CD4-positive, alpha-beta T cell (primary cell): Measurements from ENCODE around the gene RPL39L. TPM values are rescaled to one million over a fixed set of nuclear protein-coding genes. Genes with fewer than 3 reads are reported as not detected.
A peak's percentile ranks its signal among the peaks of the same experiment; 100 is the strongest.

ENCODE experiments used
- ATAC-seq: fragments of 200-7000 bp; cut with Tn5 transposase; one replicate; pipeline ENCODE4 v1.10.0; 2022; ENCODE audit warnings: mild to moderate bottlenecking; ENCODE audit not compliant: poor library complexity
- CTCF ChIA-PET: fragments of 350-600 bp; sonication (Branson Sonifier 250); formaldehyde crosslinking; loops from one replicate; lab custom pipeline; 2021; ENCODE audit warnings: antibody characterized with exemption, inconsistent platforms; lab: Charles Lee
- POLR2A ChIA-PET: fragments of 350-600 bp; sonication (Branson Sonifier 250); formaldehyde crosslinking; loops from one replicate; lab custom pipeline; 2021; ENCODE audit warnings: antibody characterized with exemption, inconsistent platforms; lab: Charles Lee
- DNase-seq, 14 experiments: peaks; one replicate each; pipeline ENCODE4 v3.0.0-alpha.2; 2013 to 2020; ENCODE audit warnings: mixed read lengths in 2 of 14
- H3K27ac ChIP-seq, 2 donors: one replicate each; pipeline versions ENCODE4 v1.5.1 to v1.7.0; 2013; ENCODE audit warnings: low read length in 2 of 2, low read depth in 1 of 2, mild to moderate bottlenecking in 1 of 2
- H3K27me3 ChIP-seq, 2 experiments: 1 replicate in 1 of 2; 2 replicates in 1 of 2; pipeline versions ENCODE4 v1.6.1 to v1.7.0; 2013; ENCODE audit warnings: low read length in 2 of 2, control low read depth in 1 of 2, mild to moderate bottlenecking in 1 of 2, moderate library complexity in 1 of 2; ENCODE audit not compliant: insufficient read depth in 2 of 2, control insufficient read depth in 1 of 2
- H3K36me3 ChIP-seq: one replicate; pipeline ENCODE4 v1.6.1; 2013; ENCODE audit warnings: low read length, control low read depth; ENCODE audit not compliant: insufficient read depth
- H3K4me1 ChIP-seq: one replicate; pipeline ENCODE4 v1.6.1; 2013; ENCODE audit warnings: low read length, control low read depth; ENCODE audit not compliant: insufficient read depth
- H3K4me3 ChIP-seq: one replicate; pipeline ENCODE4 v1.5.1; 2013; ENCODE audit warnings: mild to moderate bottlenecking, low read length, moderate library complexity
- H3K9me3 ChIP-seq, 2 experiments: 1 replicate in 1 of 2; 2 replicates in 1 of 2; pipeline versions ENCODE4 v1.6.1 to v1.7.0; 2013; ENCODE audit warnings: low read length in 2 of 2, mild to moderate bottlenecking in 2 of 2, control low read depth in 1 of 2, moderate library complexity in 1 of 2; ENCODE audit not compliant: control insufficient read depth in 1 of 2, insufficient read depth in 1 of 2
- H3K27ac Mint-ChIP-seq: one replicate; pipeline ENCODE4 v1.8.0; 2020; ENCODE audit warnings: mixed read lengths
- H3K27me3 Mint-ChIP-seq: one replicate; pipeline ENCODE4 v1.8.0; 2021; ENCODE audit warnings: mixed read lengths
- H3K36me3 Mint-ChIP-seq: one replicate; pipeline ENCODE4 v1.8.0; 2021; ENCODE audit warnings: low read depth, mixed read lengths
- H3K4me1 Mint-ChIP-seq: one replicate; pipeline ENCODE4 v1.8.0; 2021; ENCODE audit warnings: low read depth, mixed read lengths
- H3K4me3 Mint-ChIP-seq: one replicate; pipeline ENCODE4 v1.8.0; 2020; ENCODE audit warnings: mild to moderate bottlenecking, mixed read lengths
- H3K9me3 Mint-ChIP-seq: one replicate; pipeline ENCODE4 v1.8.0; 2020; ENCODE audit warnings: mixed read lengths
- intact Hi-C, 2 experiments: fragments of 100-400 bp; cut with DNase I in 1 of 2; cut with micrococcal nuclease in 1 of 2; formaldehyde crosslinking; loops; one replicate each; pipeline versions ENCODE4 v1.15.1 to v1.9.0; 2023 to 2025; cut with DNase I, micrococcal nuclease
- total RNA-seq, 174 experiments: library from RNA in 2 of 174; stranded (reverse) in 2 of 174; gene quantifications; one replicate each; pipeline ENCODE4 v1.2.3 and lab custom pipeline; 2021 to 2026
- TF ChIP-seq, protein P1 (sequence below): fragments of 200-600 bp; IDR thresholded peaks from one replicate; pipeline ENCODE4 v1.8.0; 2022; ENCODE audit warnings: antibody characterized with exemption, mild to moderate bottlenecking

Gene RPL39L
- total RNA-seq, 2 experiments from 2014 or later, result 1.1 to 1.7 TPM

- ChIA-PET CTCF (interaction anchor here (1.3 kb wide), 2 partner anchors 19 to 1189 kb away, joined by 3 to 4 read pairs; no protein-coding TSS in a partner anchor), POLR2A (interaction anchor here (1.2 to 4.0 kb wide), 4 partner anchors 7 to 348 kb away, joined by 4 to 50 read pairs (median 10); partner anchors contain the start of genes EIF4A2 and RPL39L)
- Mint-ChIP-seq H3K9me3 (peaks cover 6% of the 10 kb centered on the region), H3K36me3 (peaks cover 7% of the 10 kb centered on the region), H3K27ac (peak overlapping the region; percentile 93), H3K4me3 (no peak overlapping the region), H3K4me1 (peaks cover 27% of the 10 kb centered on the region), H3K27me3 (no peaks in the 10 kb centered on the region)
- no peak overlapping the region for H3K4me3 ChIP-seq
- TF ChIP-seq, protein P1, sequence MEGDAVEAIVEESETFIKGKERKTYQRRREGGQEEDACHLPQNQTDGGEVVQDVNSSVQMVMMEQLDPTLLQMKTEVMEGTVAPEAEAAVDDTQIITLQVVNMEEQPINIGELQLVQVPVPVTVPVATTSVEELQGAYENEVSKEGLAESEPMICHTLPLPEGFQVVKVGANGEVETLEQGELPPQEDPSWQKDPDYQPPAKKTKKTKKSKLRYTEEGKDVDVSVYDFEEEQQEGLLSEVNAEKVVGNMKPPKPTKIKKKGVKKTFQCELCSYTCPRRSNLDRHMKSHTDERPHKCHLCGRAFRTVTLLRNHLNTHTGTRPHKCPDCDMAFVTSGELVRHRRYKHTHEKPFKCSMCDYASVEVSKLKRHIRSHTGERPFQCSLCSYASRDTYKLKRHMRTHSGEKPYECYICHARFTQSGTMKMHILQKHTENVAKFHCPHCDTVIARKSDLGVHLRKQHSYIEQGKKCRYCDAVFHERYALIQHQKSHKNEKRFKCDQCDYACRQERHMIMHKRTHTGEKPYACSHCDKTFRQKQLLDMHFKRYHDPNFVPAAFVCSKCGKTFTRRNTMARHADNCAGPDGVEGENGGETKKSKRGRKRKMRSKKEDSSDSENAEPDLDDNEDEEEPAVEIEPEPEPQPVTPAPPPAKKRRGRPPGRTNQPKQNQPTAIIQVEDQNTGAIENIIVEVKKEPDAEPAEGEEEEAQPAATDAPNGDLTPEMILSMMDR, result no peak
- intact Hi-C loops, result loop anchor here (2.0 to 10.0 kb wide), 2 partner anchors 105 to 1547 kb away; partner anchors contain the start of gene SENP2 (in 1 of the 2)
- H3K36me3 ChIP-seq, result no peaks in the 10 kb centered on the region
- peaks cover 21% of the 10 kb centered on the region for H3K4me1 ChIP-seq
- no peak overlapping the region for H3K27ac ChIP-seq
- H3K27me3 ChIP-seq, result no peaks in the 10 kb centered on the region
- ATAC-seq (no peak), DNase-seq (no peak)
- H3K9me3 ChIP-seq, result no peaks in the 10 kb centered on the region
These were observed 7.3 kb downstream of the RPL39L start for GRCh38 chr3:187131981-187132380.

- peak overlapping the region; percentile 82 to 94 for H3K27ac ChIP-seq
- H3K4me3 Mint-ChIP-seq, result peak overlapping the region; percentile 46
- peaks cover 21% of the 10 kb centered on the region for H3K4me1 ChIP-seq
- peaks cover 27% of the 10 kb centered on the region for H3K4me1 Mint-ChIP-seq
- H3K4me3 ChIP-seq, result peak overlapping the region; percentile 22
- no peaks in the 10 kb centered on the region for H3K36me3 ChIP-seq
- no peaks in the 10 kb centered on the region for H3K27me3 ChIP-seq
- DNase-seq (peak in 9 of 14 experiments; percentile 10 to 93 (median 24)), ATAC-seq (peak; percentile 96)
- ChIA-PET POLR2A (interaction anchor here (0.8 to 4.0 kb wide), 5 partner anchors 9 to 347 kb away, joined by 3 to 50 read pairs (median 8); partner anchors contain the start of genes EIF4A2 and RPL39L), CTCF (interaction anchor here (1.3 to 3.3 kb wide), 2 partner anchors 9 to 20 kb away, joined by 4 to 29 read pairs; partner anchors contain the start of gene RPL39L)
- H3K36me3 Mint-ChIP-seq, result peaks cover 7% of the 10 kb centered on the region
- TF ChIP-seq, protein P1, result no peak
- no peaks in the 10 kb centered on the region for H3K9me3 ChIP-seq
- intact Hi-C loops, result loop anchor here (1.0 to 10.0 kb wide), 4 partner anchors 9 to 1546 kb away; partner anchors contain the start of genes RPL39L (in 1 of the 2) and SENP2 (in 1 of the 2)
- peaks cover 7% of the 10 kb centered on the region for H3K9me3 Mint-ChIP-seq
- H3K27me3 Mint-ChIP-seq, result no peaks in the 10 kb centered on the region
- peak overlapping the region; percentile 93 for H3K27ac Mint-ChIP-seq
These were observed 8.8 kb downstream of the RPL39L start for GRCh38 chr3:187130346-187131066.

DNA sequence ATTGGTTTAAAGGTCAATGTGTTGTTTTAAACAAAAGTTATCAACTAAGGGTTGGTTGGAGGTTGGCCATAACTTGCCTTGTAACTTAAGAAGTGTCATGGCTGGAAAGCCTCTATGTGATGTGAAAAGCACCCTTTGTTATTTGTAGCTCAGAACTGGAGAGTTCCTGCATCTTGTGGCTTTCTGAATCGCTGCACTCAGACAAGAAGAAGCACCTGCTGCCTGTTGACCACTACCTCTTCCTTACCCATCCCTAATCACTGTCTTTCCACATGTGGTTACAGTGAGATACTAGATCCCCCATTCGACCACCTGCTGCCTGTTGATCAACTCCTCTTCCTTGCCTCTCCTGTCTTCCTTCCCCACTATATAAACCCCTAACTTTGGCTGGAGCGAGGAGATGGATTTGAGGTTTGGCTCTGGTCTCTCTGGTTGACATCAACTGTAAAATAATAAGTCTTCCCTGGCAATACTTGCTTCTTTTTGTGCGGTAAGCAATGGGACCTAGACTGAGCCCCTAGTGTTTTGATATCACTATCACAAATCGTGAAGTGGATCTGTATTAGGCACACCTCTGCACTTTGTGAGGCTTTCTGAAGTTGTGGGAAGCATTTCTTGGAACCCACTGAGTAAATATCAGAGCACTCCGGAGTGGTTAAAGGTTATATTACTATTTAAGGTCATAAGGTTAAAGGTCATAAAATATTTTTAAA lies 13.8 kb downstream of the RPL39L start:
- Histone ChIP-seq H3K9me3 (no peaks in the 10 kb centered on the region), H3K36me3 (no peaks in the 10 kb centered on the region), H3K27ac (no peak overlapping the region), H3K4me1 (peaks cover 6% of the 10 kb centered on the region), H3K27me3 (no peaks in the 10 kb centered on the region), H3K4me3 (no peak overlapping the region)
- ChIA-PET POLR2A (interaction anchor here (1.5 kb wide), 1 partner anchor 14 kb away, joined by 5 read pairs; the partner anchor contains the start of gene RPL39L), CTCF (interaction anchor here (1.1 kb wide), 1 partner anchor 14 kb away, joined by 4 read pairs; the partner anchor contains the start of gene RPL39L)
- H3K9me3 Mint-ChIP-seq, result peaks cover 3% of the 10 kb centered on the region
- H3K27me3 Mint-ChIP-seq, result no peaks in the 10 kb centered on the region
- H3K4me3 Mint-ChIP-seq, result no peak overlapping the region
- DNase-seq, result no peak
- no peak overlapping the region for H3K27ac Mint-ChIP-seq
- ATAC-seq, result no peak
- TF ChIP-seq, protein P1, result no peak
- H3K36me3 Mint-ChIP-seq, result peaks cover 2% of the 10 kb centered on the region
- peaks cover 20% of the 10 kb centered on the region for H3K4me1 Mint-ChIP-seq
- intact Hi-C loops, result no loop called here
